Ishikawa (cell line): Measurements from ENCODE around the gene ANK3.

Source experiments
- CEBPB ChIP-seq: IDR thresholded peaks from 2 replicates; pipeline ENCODE4 v1.6.1; 2012
- EGR1 ChIP-seq: IDR thresholded peaks from 2 replicates; pipeline ENCODE4 v1.6.1; 2012
- EP300 ChIP-seq: IDR thresholded peaks from 2 replicates; pipeline ENCODE4 v1.6.1; 2012; ENCODE audit warnings: borderline replicate concordance
- MAX ChIP-seq: IDR thresholded peaks from 2 replicates; pipeline ENCODE4 v1.6.1; 2012
- NFIC ChIP-seq: IDR thresholded peaks from 2 replicates; pipeline ENCODE4 v1.6.1; 2012
- REST ChIP-seq: IDR thresholded peaks from 2 replicates; pipeline ENCODE4 v1.6.1; 2012; ENCODE audit warnings: low read depth, mild to moderate bottlenecking
- TAF1 ChIP-seq: IDR thresholded peaks from 2 replicates; pipeline ENCODE4 v1.6.1; 2012; ENCODE audit warnings: low read depth, mild to moderate bottlenecking
- TEAD4 ChIP-seq: IDR thresholded peaks from 2 replicates; pipeline ENCODE4 v1.6.1; 2012
- YY1 ChIP-seq: IDR thresholded peaks from 2 replicates; pipeline ENCODE4 v1.6.1; 2012; ENCODE audit warnings: low read depth
- ZBTB7A ChIP-seq: IDR thresholded peaks from 2 replicates; pipeline ENCODE4 v1.6.1; 2012; ENCODE audit warnings: low read depth

GRCh38 chr10:60271319-60272040 is 118.2 kb downstream of the ANK3 start:
- TF ChIP-seq ZBTB7A (no peak), NFIC (no peak), EP300 (no peak), TEAD4 (no peak), TAF1 (no peak), EGR1 (no peak), REST (no peak), YY1 (no peak), CEBPB (no peak), MAX (no peak)
